ENCODE results near the gene SLC5A2. TPM values are rescaled to one million over a fixed set of nuclear protein-coding genes. Genes with fewer than 3 reads are reported as not detected.
"Not testable (repeated sequence)": the region's sequence is repeated elsewhere in the genome, so short reads cannot be mapped to it uniquely, and the experiment has no call there.

Gene SLC5A2
- total RNA-seq, 1 experiment from 2014 or later = 0.13 TPM

GRCh38 chr16:31521368-31521767, 38.4 kb downstream of the SLC5A2 start:
- Histone ChIP-seq H3K36me3 (ENCODE audit: low read depth) (no peaks in the 10 kb centered on the region), H2AFZ (no peak overlapping the region), H3K4me1 (replicated peaks; ENCODE audit: insufficient read depth) (no peaks in the 10 kb centered on the region), H3K9me3 (ENCODE audit: insufficient read depth, low read depth) (0 out of 2 replicates have a peak, but pooled peaks cover 4% of the 10 kb centered on the region), H3F3A (ENCODE audit: insufficient read depth, low read depth) (no peaks in the 10 kb centered on the region), H3K4me3 (no peak overlapping the region), H3K9me2 (ENCODE audit: insufficient read depth) (no peaks in the 10 kb centered on the region), H4K20me1 (ENCODE audit: insufficient read depth) (no peaks in the 10 kb centered on the region), H3K4me2 (no peak overlapping the region), H3K27me3 (ENCODE audit: insufficient read depth, low read depth) (peaks cover 65% of the 10 kb centered on the region), H3K79me2 (ENCODE audit: low read depth) (no peaks in the 10 kb centered on the region), H3K27ac (no peak overlapping the region)
- ChIA-PET CTCF (no interaction called here), POLR2A (ENCODE audit: unreplicated experiment) (no interaction called here)
- intact Hi-C loops (cut with micrococcal nuclease; ENCODE audit: unreplicated experiment) = no loop called here
- TF ChIP-seq, protein P1, sequence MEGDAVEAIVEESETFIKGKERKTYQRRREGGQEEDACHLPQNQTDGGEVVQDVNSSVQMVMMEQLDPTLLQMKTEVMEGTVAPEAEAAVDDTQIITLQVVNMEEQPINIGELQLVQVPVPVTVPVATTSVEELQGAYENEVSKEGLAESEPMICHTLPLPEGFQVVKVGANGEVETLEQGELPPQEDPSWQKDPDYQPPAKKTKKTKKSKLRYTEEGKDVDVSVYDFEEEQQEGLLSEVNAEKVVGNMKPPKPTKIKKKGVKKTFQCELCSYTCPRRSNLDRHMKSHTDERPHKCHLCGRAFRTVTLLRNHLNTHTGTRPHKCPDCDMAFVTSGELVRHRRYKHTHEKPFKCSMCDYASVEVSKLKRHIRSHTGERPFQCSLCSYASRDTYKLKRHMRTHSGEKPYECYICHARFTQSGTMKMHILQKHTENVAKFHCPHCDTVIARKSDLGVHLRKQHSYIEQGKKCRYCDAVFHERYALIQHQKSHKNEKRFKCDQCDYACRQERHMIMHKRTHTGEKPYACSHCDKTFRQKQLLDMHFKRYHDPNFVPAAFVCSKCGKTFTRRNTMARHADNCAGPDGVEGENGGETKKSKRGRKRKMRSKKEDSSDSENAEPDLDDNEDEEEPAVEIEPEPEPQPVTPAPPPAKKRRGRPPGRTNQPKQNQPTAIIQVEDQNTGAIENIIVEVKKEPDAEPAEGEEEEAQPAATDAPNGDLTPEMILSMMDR (conservative IDR thresholded peaks at IDR 0.05) = no peak
- TF ChIP-seq EZH2 (IDR thresholded peaks at IDR 0.05; ENCODE audit: low read depth) = no peak
- DNase-seq = no peak
- BruUV-seq (replicated peaks) = no TSS peak

- Histone ChIP-seq H3K36me3 (ENCODE audit: low read depth) (no peaks in the 10 kb centered on the region), H3K79me2 (ENCODE audit: low read depth) (no peaks in the 10 kb centered on the region), H3K9me3 (ENCODE audit: insufficient read depth, low read depth) (0 out of 2 replicates have a peak, but pooled peaks cover under 1% of the 10 kb centered on the region), H3K4me1 (replicated peaks; ENCODE audit: insufficient read depth) (no peaks in the 10 kb centered on the region), H4K20me1 (ENCODE audit: insufficient read depth) (no peaks in the 10 kb centered on the region), H2AFZ (no peak overlapping the region), H3K9me2 (ENCODE audit: insufficient read depth) (no peaks in the 10 kb centered on the region), H3F3A (ENCODE audit: insufficient read depth, low read depth) (no peaks in the 10 kb centered on the region), H3K4me2 (no peak overlapping the region), H3K27me3 (ENCODE audit: insufficient read depth, low read depth) (peaks cover 65% of the 10 kb centered on the region), H3K4me3 (no peak overlapping the region), H3K27ac (no peak overlapping the region)
- ChIA-PET CTCF (no interaction called here), POLR2A (ENCODE audit: unreplicated experiment) (no interaction called here)
- BruUV-seq (replicated peaks) = no TSS peak
- intact Hi-C loops (cut with micrococcal nuclease; ENCODE audit: unreplicated experiment) = no loop called here
- DNase-seq = no peak
- TF ChIP-seq EZH2 (IDR thresholded peaks at IDR 0.05; ENCODE audit: low read depth) = no peak
These were observed 39.1 kb downstream of the SLC5A2 start for GRCh38 chr16:31522071-31522470.

GRCh38 chr16:31523768-31524167, 40.8 kb downstream of the SLC5A2 start:
- H4K20me1 ChIP-seq (ENCODE audit: insufficient read depth); DNase-seq; H3K27ac ChIP-seq; H3F3A ChIP-seq (ENCODE audit: insufficient read depth, low read depth); H3K9me3 ChIP-seq (ENCODE audit: insufficient read depth, low read depth); intact Hi-C loops (cut with micrococcal nuclease; ENCODE audit: unreplicated experiment); H3K4me3 ChIP-seq; CTCF ChIA-PET; H3K79me2 ChIP-seq (ENCODE audit: low read depth); H2AFZ ChIP-seq; H3K4me1 ChIP-seq (replicated peaks; ENCODE audit: insufficient read depth); H3K36me3 ChIP-seq (ENCODE audit: low read depth); BruUV-seq (replicated peaks); H3K9me2 ChIP-seq (ENCODE audit: insufficient read depth); POLR2A ChIA-PET (ENCODE audit: unreplicated experiment); H3K4me2 ChIP-seq: not testable (repeated sequence)
- peaks cover 73% of the 10 kb centered on the region for H3K27me3 ChIP-seq (ENCODE audit: insufficient read depth, low read depth)

DNA sequence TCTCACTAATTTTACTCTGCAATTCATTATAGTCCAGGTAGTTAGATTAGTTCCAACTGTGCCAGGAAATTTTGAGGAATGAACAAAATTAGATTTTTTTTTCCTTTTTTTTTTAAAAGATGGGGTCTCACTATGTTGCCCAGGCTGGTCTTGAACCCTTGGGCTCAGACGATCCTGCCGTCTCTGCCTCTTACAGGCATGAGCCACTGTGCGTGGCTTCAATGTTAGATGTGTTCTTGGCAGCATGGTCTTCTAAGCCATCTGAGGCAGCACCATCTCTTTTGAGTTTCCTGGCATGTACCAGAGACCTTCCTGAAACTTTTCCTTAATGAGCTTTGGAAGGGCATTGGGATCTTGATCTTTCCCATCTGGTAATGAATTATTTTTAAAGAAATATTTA, 42.2 kb downstream of the SLC5A2 start:
- intact Hi-C loops (cut with micrococcal nuclease; ENCODE audit: unreplicated experiment) = no loop called here
- H4K20me1 ChIP-seq (ENCODE audit: insufficient read depth) = no peaks in the 10 kb centered on the region
- no peaks in the 10 kb centered on the region for H3K36me3 ChIP-seq (ENCODE audit: low read depth)
- ChIA-PET POLR2A (ENCODE audit: unreplicated experiment) (no interaction called here), CTCF (no interaction called here)
- no peak overlapping the region for H3K4me3 ChIP-seq
- no peaks in the 10 kb centered on the region for H3F3A ChIP-seq (ENCODE audit: insufficient read depth, low read depth)
- no peak overlapping the region for H2AFZ ChIP-seq
- H3K4me2 ChIP-seq = no peak overlapping the region
- TF ChIP-seq EZH2 (IDR thresholded peaks at IDR 0.05; ENCODE audit: low read depth) = no peak
- no peak overlapping the region for H3K27ac ChIP-seq
- no TSS peak for BruUV-seq (replicated peaks)
- no peaks in the 10 kb centered on the region for H3K4me1 ChIP-seq (replicated peaks; ENCODE audit: insufficient read depth)
- H3K27me3 ChIP-seq (ENCODE audit: insufficient read depth, low read depth) = peaks cover 83% of the 10 kb centered on the region
- H3K9me3 ChIP-seq (ENCODE audit: insufficient read depth, low read depth) = no peaks in the 10 kb centered on the region
- no peak for DNase-seq
- H3K79me2 ChIP-seq (ENCODE audit: low read depth) = no peaks in the 10 kb centered on the region
- H3K9me2 ChIP-seq (ENCODE audit: insufficient read depth) = no peaks in the 10 kb centered on the region

Measured in PC-9 (cell line).